CD14-positive monocyte (primary cell): ENCODE results near the gene KCNMA1. TPM values are rescaled to one million over a fixed set of nuclear protein-coding genes. Genes with fewer than 3 reads are reported as not detected.

ENCODE experiments used
- DNase-seq, 3 donors: peaks; one replicate each; pipeline ENCODE4 v3.0.0-alpha.2; 2011 to 2022
- H2AFZ ChIP-seq: 2 replicates; pipeline ENCODE4 v1.6.0; 2012; ENCODE audit warnings: mild to moderate bottlenecking, low read depth, low read length, inconsistent platforms; ENCODE audit not compliant: insufficient read depth, poor library complexity, severe bottlenecking
- H3K27ac ChIP-seq, 2 donors: 1 replicate in 1 of 2; 2 replicates in 1 of 2; pipeline ENCODE4 v1.5.1; 2012 to 2013; ENCODE audit warnings: low read length in 2 of 2, control low read depth in 1 of 2, inconsistent platforms in 1 of 2, low read depth in 1 of 2, mild to moderate bottlenecking in 1 of 2
- H3K27me3 ChIP-seq, 2 donors: one replicate each; pipeline versions ENCODE4 v1.6.0 to v1.6.1; 2011 to 2013; ENCODE audit warnings: low read length in 2 of 2; ENCODE audit not compliant: control insufficient read depth in 2 of 2, insufficient read depth in 2 of 2
- H3K36me3 ChIP-seq, 2 donors: replicated peaks in 1 of 2; 1 replicate in 1 of 2; 2 replicates in 1 of 2; pipeline versions ENCODE4 v1.5.1 to v1.6.1; 2012 to 2013; ENCODE audit warnings: low read length in 2 of 2, control low read depth in 1 of 2, inconsistent platforms in 1 of 2, mild to moderate bottlenecking in 1 of 2; ENCODE audit not compliant: insufficient read depth in 2 of 2, control insufficient read depth in 1 of 2
- H3K4me1 ChIP-seq, 2 donors: 1 replicate in 1 of 2; 2 replicates in 1 of 2; pipeline versions ENCODE4 v1.5.1 to v1.6.1; 2012 to 2013; ENCODE audit warnings: low read length in 2 of 2, control low read depth in 1 of 2, inconsistent platforms in 1 of 2, mild to moderate bottlenecking in 1 of 2, moderate library complexity in 1 of 2; ENCODE audit not compliant: insufficient read depth in 2 of 2, control insufficient read depth in 1 of 2
- H3K4me2 ChIP-seq: replicated peaks from 2 replicates; pipeline ENCODE3; 2012; ENCODE audit warnings: low read length, moderate library complexity, mild to moderate bottlenecking; ENCODE audit not compliant: poor library complexity, severe bottlenecking; ENCODE audit errors: extremely low read depth
- H3K4me3 ChIP-seq, 3 experiments: fragments of 200-600 bp in 1 of 3; sonication (generic) in 1 of 3; replicated peaks in 1 of 3; 1 replicate in 2 of 3; 2 replicates in 1 of 3; pipeline ENCODE4 v1.5.1; 2011 to 2013; ENCODE audit warnings: low read length in 3 of 3, mild to moderate bottlenecking in 3 of 3, control low read depth in 2 of 3, low read depth in 2 of 3, inconsistent platforms in 1 of 3, moderate library complexity in 1 of 3
- H3K79me2 ChIP-seq: 2 replicates; pipeline ENCODE4 v1.6.0; 2012; ENCODE audit warnings: mild to moderate bottlenecking, control low read depth, inconsistent platforms, low read length, moderate library complexity; ENCODE audit not compliant: insufficient read depth
- H3K9ac ChIP-seq: 2 replicates; pipeline ENCODE4 v1.6.0; 2017; ENCODE audit warnings: low read length, mild to moderate bottlenecking; ENCODE audit not compliant: insufficient read depth, poor library complexity, severe bottlenecking
- H3K9me3 ChIP-seq, 2 donors: replicated peaks in 1 of 2; 1 replicate in 1 of 2; 2 replicates in 1 of 2; pipeline versions ENCODE4 v1.5.1 to v1.6.1; 2012 to 2013; ENCODE audit warnings: low read length in 2 of 2, control low read depth in 1 of 2; ENCODE audit not compliant: control insufficient read depth in 1 of 2, insufficient read depth in 1 of 2
- H4K20me1 ChIP-seq: 2 replicates; pipeline ENCODE4 v1.6.0; 2012; ENCODE audit warnings: mild to moderate bottlenecking, low read length, control low read depth, moderate library complexity; ENCODE audit not compliant: insufficient read depth
- H3K27ac Mint-ChIP-seq, 7 donors: one replicate each; pipeline ENCODE4 v1.8.0; 2020; ENCODE audit warnings: mild to moderate bottlenecking in 7 of 7, mixed read lengths in 7 of 7, moderate library complexity in 6 of 7, inconsistent platforms in 2 of 7
- H3K27me3 Mint-ChIP-seq, 3 donors: one replicate each; pipeline ENCODE4 v1.8.0; 2021 to 2022; ENCODE audit warnings: low read depth in 3 of 3, mild to moderate bottlenecking in 3 of 3, mixed read lengths in 3 of 3, moderate library complexity in 3 of 3, inconsistent platforms in 1 of 3
- H3K36me3 Mint-ChIP-seq, 2 donors: one replicate each; pipeline ENCODE4 v1.8.0; 2020; ENCODE audit warnings: mixed read lengths in 2 of 2, inconsistent platforms in 1 of 2, mild to moderate bottlenecking in 1 of 2
- H3K4me1 Mint-ChIP-seq: one replicate; pipeline ENCODE4 v1.8.0; 2020; ENCODE audit warnings: mild to moderate bottlenecking, mixed read lengths
- H3K4me3 Mint-ChIP-seq, 2 donors: one replicate each; pipeline ENCODE4 v1.8.0; 2020; ENCODE audit warnings: mild to moderate bottlenecking in 2 of 2, mixed read lengths in 2 of 2, moderate library complexity in 1 of 2
- H3K9me3 Mint-ChIP-seq, 7 donors: one replicate each; pipeline ENCODE4 v1.8.0; 2020 to 2022; ENCODE audit warnings: mixed read lengths in 7 of 7, mild to moderate bottlenecking in 6 of 7, moderate library complexity in 6 of 7, inconsistent platforms in 2 of 7
- CTCF ChIP-seq: fragments of 200-600 bp; IDR thresholded peaks from one replicate; pipeline ENCODE4 v1.8.0; 2022; ENCODE audit warnings: antibody characterized with exemption, mild to moderate bottlenecking
- WGBS: methylation state at CpG from one replicate; pipeline ENCODE4 v1.1.5; 2013; ENCODE audit warnings: missing lambda C conversion rate; ENCODE audit not compliant: insufficient coverage; 5-methylcytosine and 5-hydroxymethylcytosine counted together
- intact Hi-C, 2 donors: fragments of 100-400 bp; cut with micrococcal nuclease; formaldehyde crosslinking; loops; one replicate each; pipeline versions ENCODE4 v1.15.0 to v1.15.1; 2023
- polyA plus RNA-seq, 3 donors: library from polyadenylated mRNA; depleted of rRNA in 1 of 3; unstranded in 2 of 3; stranded (reverse) in 1 of 3; fragments of 300-500 nt in 2 of 3; fragments of >200 nt in 1 of 3; fragmentation: Illumina TruSeq in 2 of 3; gene quantifications; 1 replicate in 2 of 3; 2 replicates in 1 of 3; pipeline ENCODE4 v1.2.3, GENCODE V29; 2012 to 2021

The KCNMA1 gene
- polyA plus RNA-seq, 3 donors, result 0.11 to 1.0 TPM; not detected in 1

GRCh38 chr10:77424257-77424656 lies 213.4 kb downstream of the KCNMA1 start:
- no peaks in the 10 kb centered on the region for H3K9me3 ChIP-seq
- H4K20me1 ChIP-seq, result no peaks in the 10 kb centered on the region
- Mint-ChIP-seq H3K27me3 (peaks cover 2 to 12% (median 7%) of the 10 kb centered on the region in 3 donors), H3K9me3 (no peaks in the 10 kb centered on the region), H3K27ac (no peak overlapping the region), H3K36me3 (no peaks in the 10 kb centered on the region), H3K4me1 (no peaks in the 10 kb centered on the region), H3K4me3 (no peak overlapping the region)
- H3K27ac ChIP-seq, result no peak overlapping the region
- H3K9ac ChIP-seq, result no peak overlapping the region
- no peaks in the 10 kb centered on the region for H3K36me3 ChIP-seq
- intact Hi-C loops, result no loop called here
- H3K4me3 ChIP-seq, result no peak overlapping the region
- DNase-seq, result no peak
- no peak overlapping the region for H3K4me2 ChIP-seq
- no peak for TF ChIP-seq CTCF
- no peak overlapping the region for H2AFZ ChIP-seq
- no peaks in the 10 kb centered on the region for H3K4me1 ChIP-seq
- H3K27me3 ChIP-seq, result peaks cover 0 to 4% of the 10 kb centered on the region in 2 donors
- no peaks in the 10 kb centered on the region for H3K79me2 ChIP-seq

GRCh38 chr10:77422491-77423338 lies 214.9 kb downstream of the KCNMA1 start:
- H3K79me2 ChIP-seq, result no peaks in the 10 kb centered on the region
- no peak for TF ChIP-seq CTCF
- no peaks in the 10 kb centered on the region for H3K36me3 ChIP-seq
- H3K27ac ChIP-seq, result no peak overlapping the region
- Mint-ChIP-seq H3K36me3 (no peaks in the 10 kb centered on the region), H3K4me1 (no peaks in the 10 kb centered on the region), H3K9me3 (no peaks in the 10 kb centered on the region), H3K4me3 (no peak overlapping the region), H3K27me3 (peaks cover 2 to 11% (median 6%) of the 10 kb centered on the region in 3 donors), H3K27ac (no peak overlapping the region)
- no peaks in the 10 kb centered on the region for H4K20me1 ChIP-seq
- intact Hi-C loops, result no loop called here
- no peak overlapping the region for H3K4me3 ChIP-seq
- no peaks in the 10 kb centered on the region for H3K9me3 ChIP-seq
- no peak for DNase-seq
- no peak overlapping the region for H2AFZ ChIP-seq
- no peak overlapping the region for H3K4me2 ChIP-seq
- H3K27me3 ChIP-seq, result peaks cover 0 to 4% of the 10 kb centered on the region in 2 donors
- 70% methylated on average over 4 of the region's 5 CpGs for WGBS
- H3K9ac ChIP-seq, result no peak overlapping the region
- H3K4me1 ChIP-seq, result no peaks in the 10 kb centered on the region
